HEK293 (cell line): ENCODE data around the gene EPHA4.

ENCODE experiments used
- CTCF ChIA-PET: fragments of 350-600 bp; formaldehyde crosslinking; extraction: SDS; loops from one replicate; lab custom pipeline; 2021; ENCODE audit warnings: antibody characterized with exemption; lab: Yijun Ruan, JAX
- POLR2A ChIA-PET: fragments of 300-600 bp; formaldehyde crosslinking; extraction: SDS; loops from one replicate; lab custom pipeline; 2020; ENCODE audit warnings: antibody characterized with exemption, inconsistent platforms; lab: Yijun Ruan, JAX
- H3K27ac ChIP-seq: fragments of 200-500 bp; sonication (Bioruptor generic); 2 replicates; pipeline ENCODE4 v1.5.1; 2014; ENCODE audit warnings: low read depth, low read length, control low read depth, inconsistent platforms; ENCODE audit errors: extremely low read depth
- H3K36me3 ChIP-seq, 2 experiments: fragments of 200-500 bp in 1 of 2; sonication (Bioruptor generic) in 1 of 2; 1 replicate in 1 of 2; 2 replicates in 1 of 2; pipeline ENCODE4 v1.5.1; 2014 to 2017; ENCODE audit warnings: inconsistent platforms in 2 of 2, low read length in 2 of 2; ENCODE audit not compliant: control insufficient read depth in 2 of 2, insufficient read depth in 1 of 2
- H3K4me1 ChIP-seq: fragments of 200-500 bp; sonication (Bioruptor generic); 2 replicates; pipeline ENCODE4 v1.5.1; 2014; ENCODE audit warnings: mild to moderate bottlenecking, low read length, inconsistent platforms; ENCODE audit not compliant: control insufficient read depth, insufficient read depth
- H3K4me3 ChIP-seq: 2 replicates; pipeline ENCODE4 v1.5.1; 2011; ENCODE audit warnings: low read depth, mild to moderate bottlenecking, control low read depth, low read length, moderate library complexity
- H3K9me3 ChIP-seq: fragments of 200-500 bp; sonication (Bioruptor generic); 2 replicates; pipeline ENCODE4 v1.5.1; 2014; ENCODE audit warnings: low read depth, low read length, inconsistent platforms; ENCODE audit not compliant: control insufficient read depth, insufficient read depth
- MEIS1 ChIP-seq: sonication (generic); formaldehyde crosslinking; IDR thresholded peaks from 2 replicates; pipeline ENCODE4 v1.8.1; 2022; ENCODE audit warnings: missing genetic modification reagents, mild to moderate bottlenecking, borderline replicate concordance
- SCRT1 ChIP-seq: fragments of 450-650 bp; formaldehyde crosslinking; IDR thresholded peaks from 2 replicates; pipeline ENCODE4 v1.5.1; 2016; ENCODE audit warnings: missing biosample characterization, missing genetic modification characterization, borderline replicate concordance
- SCRT2 ChIP-seq: fragments of 450-650 bp; formaldehyde crosslinking; IDR thresholded peaks from 2 replicates; pipeline ENCODE4 v1.5.1; 2016; ENCODE audit warnings: missing biosample characterization, missing genetic modification characterization
- ZBTB1 ChIP-seq: fragments of 450-650 bp; formaldehyde crosslinking; IDR thresholded peaks from 2 replicates; pipeline ENCODE4 v1.5.1; 2016; ENCODE audit warnings: missing biosample characterization, missing genetic modification characterization
- ZNF175 ChIP-seq: fragments of 450-650 bp; formaldehyde crosslinking; IDR thresholded peaks from 2 replicates; pipeline ENCODE4 v1.5.1; 2016; ENCODE audit warnings: missing biosample characterization, missing genetic modification characterization
- ZNF248 ChIP-seq: fragments of 450-650 bp; formaldehyde crosslinking; IDR thresholded peaks from 2 replicates; pipeline ENCODE4 v1.5.1; 2017; ENCODE audit warnings: missing biosample characterization, missing genetic modification characterization
- ZNF26 ChIP-seq: fragments of 450-650 bp; formaldehyde crosslinking; IDR thresholded peaks from 2 replicates; pipeline ENCODE4 v1.5.1; 2016; ENCODE audit warnings: missing biosample characterization, missing genetic modification characterization
- ZNF266 ChIP-seq: fragments of 450-650 bp; formaldehyde crosslinking; IDR thresholded peaks from 2 replicates; pipeline ENCODE4 v1.5.1; 2016; ENCODE audit warnings: missing biosample characterization, missing genetic modification characterization, low read depth
- ZNF473 ChIP-seq: fragments of 450-650 bp; formaldehyde crosslinking; IDR thresholded peaks from 2 replicates; pipeline ENCODE4 v1.5.1; 2017; ENCODE audit warnings: missing biosample characterization, missing genetic modification characterization
- ZNF585B ChIP-seq: fragments of 450-650 bp; formaldehyde crosslinking; IDR thresholded peaks from 2 replicates; pipeline ENCODE4 v1.5.1; 2016; ENCODE audit warnings: missing biosample characterization, missing genetic modification characterization
- ZNF664 ChIP-seq: fragments of 450-650 bp; formaldehyde crosslinking; IDR thresholded peaks from 2 replicates; pipeline ENCODE4 v1.5.1; 2016; ENCODE audit warnings: missing biosample characterization, missing genetic modification characterization
- ZNF670 ChIP-seq: fragments of 450-650 bp; formaldehyde crosslinking; IDR thresholded peaks from 2 replicates; pipeline ENCODE4 v1.5.1; 2016; ENCODE audit warnings: missing biosample characterization, missing genetic modification characterization, low read depth
- ZSCAN30 ChIP-seq: fragments of 450-650 bp; IDR thresholded peaks from 2 replicates; pipeline ENCODE4 v1.5.1; 2018; ENCODE audit warnings: missing biosample characterization, mild to moderate bottlenecking, missing genetic modification characterization, moderate library complexity
- TF ChIP-seq, protein P1 (sequence below): fragments of 450-650 bp; formaldehyde crosslinking; IDR thresholded peaks from 2 replicates; pipeline ENCODE4 v1.5.1; 2016; ENCODE audit warnings: missing biosample characterization, missing genetic modification characterization, borderline replicate concordance

Gene EPHA4

GRCh38 chr2:221506469-221506868 is 65.6 kb downstream of the EPHA4 start:
- Histone ChIP-seq H3K4me3 (no peak overlapping the region), H3K27ac (no peak overlapping the region), H3K36me3 (no peaks in the 10 kb centered on the region), H3K9me3 (no peaks in the 10 kb centered on the region), H3K4me1 (peaks cover 8% of the 10 kb centered on the region)
- ChIA-PET CTCF (interaction anchor here (0.9 kb wide), 1 partner anchor 1673 kb away, joined by 7 read pairs; no protein-coding TSS in a partner anchor), POLR2A (no interaction called here)
- no peak for TF ChIP-seq ZNF670
- peak; percentile 93 for TF ChIP-seq SCRT2 (tag by site-specific recombination)
- no peak for TF ChIP-seq ZNF664 (tag by site-specific recombination)
- TF ChIP-seq SCRT1 = peak; percentile 88
- no peak for TF ChIP-seq ZNF248 (tag by site-specific recombination)
- no peak for TF ChIP-seq ZNF473
- TF ChIP-seq ZBTB1 (tag by site-specific recombination) = no peak

GRCh38 chr2:221505605-221506004 is 66.5 kb downstream of the EPHA4 start:
- no peaks in the 10 kb centered on the region for H3K9me3 ChIP-seq
- CTCF ChIA-PET = no interaction called here
- TF ChIP-seq ZBTB1 (tag by site-specific recombination) (no peak), ZNF248 (tag by site-specific recombination) (no peak), MEIS1 (CRISPR knock-in tag) (no peak), ZSCAN30 (tag by site-specific recombination) (no peak), ZNF266 (tag by site-specific recombination) (no peak)
- no peak overlapping the region for H3K4me3 ChIP-seq
- POLR2A ChIA-PET = no interaction called here
- H3K36me3 ChIP-seq = peaks cover 0 to 4% of the 10 kb centered on the region in 2 experiments; a peak in 1 of 3 replicates
- peaks cover 8% of the 10 kb centered on the region for H3K4me1 ChIP-seq
- H3K27ac ChIP-seq = no peak overlapping the region

DNA sequence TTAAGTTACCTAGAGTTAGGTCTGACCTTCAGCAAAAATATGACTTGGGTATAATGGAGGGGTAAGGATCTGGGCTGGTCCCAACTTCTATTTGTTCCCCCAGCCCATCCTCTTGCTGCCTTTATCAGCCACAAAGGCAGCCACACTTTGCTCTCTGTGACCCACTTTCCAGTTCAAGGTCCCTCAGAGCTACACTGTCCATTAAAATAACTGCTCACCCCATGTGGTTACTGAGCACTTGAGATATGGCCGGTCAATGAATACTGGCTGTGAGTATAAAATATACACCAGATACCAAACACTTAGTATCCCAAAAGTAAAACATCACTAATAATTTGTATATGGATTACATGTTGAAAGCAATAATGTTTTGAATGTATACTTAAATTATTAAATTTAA is 67.2 kb downstream of the EPHA4 start:
- CTCF ChIA-PET = no interaction called here
- H3K4me3 ChIP-seq = no peak overlapping the region
- POLR2A ChIA-PET = no interaction called here
- H3K4me1 ChIP-seq = peaks cover 8% of the 10 kb centered on the region
- no peaks in the 10 kb centered on the region for H3K9me3 ChIP-seq
- no peak overlapping the region for H3K27ac ChIP-seq
- TF ChIP-seq, protein P1, sequence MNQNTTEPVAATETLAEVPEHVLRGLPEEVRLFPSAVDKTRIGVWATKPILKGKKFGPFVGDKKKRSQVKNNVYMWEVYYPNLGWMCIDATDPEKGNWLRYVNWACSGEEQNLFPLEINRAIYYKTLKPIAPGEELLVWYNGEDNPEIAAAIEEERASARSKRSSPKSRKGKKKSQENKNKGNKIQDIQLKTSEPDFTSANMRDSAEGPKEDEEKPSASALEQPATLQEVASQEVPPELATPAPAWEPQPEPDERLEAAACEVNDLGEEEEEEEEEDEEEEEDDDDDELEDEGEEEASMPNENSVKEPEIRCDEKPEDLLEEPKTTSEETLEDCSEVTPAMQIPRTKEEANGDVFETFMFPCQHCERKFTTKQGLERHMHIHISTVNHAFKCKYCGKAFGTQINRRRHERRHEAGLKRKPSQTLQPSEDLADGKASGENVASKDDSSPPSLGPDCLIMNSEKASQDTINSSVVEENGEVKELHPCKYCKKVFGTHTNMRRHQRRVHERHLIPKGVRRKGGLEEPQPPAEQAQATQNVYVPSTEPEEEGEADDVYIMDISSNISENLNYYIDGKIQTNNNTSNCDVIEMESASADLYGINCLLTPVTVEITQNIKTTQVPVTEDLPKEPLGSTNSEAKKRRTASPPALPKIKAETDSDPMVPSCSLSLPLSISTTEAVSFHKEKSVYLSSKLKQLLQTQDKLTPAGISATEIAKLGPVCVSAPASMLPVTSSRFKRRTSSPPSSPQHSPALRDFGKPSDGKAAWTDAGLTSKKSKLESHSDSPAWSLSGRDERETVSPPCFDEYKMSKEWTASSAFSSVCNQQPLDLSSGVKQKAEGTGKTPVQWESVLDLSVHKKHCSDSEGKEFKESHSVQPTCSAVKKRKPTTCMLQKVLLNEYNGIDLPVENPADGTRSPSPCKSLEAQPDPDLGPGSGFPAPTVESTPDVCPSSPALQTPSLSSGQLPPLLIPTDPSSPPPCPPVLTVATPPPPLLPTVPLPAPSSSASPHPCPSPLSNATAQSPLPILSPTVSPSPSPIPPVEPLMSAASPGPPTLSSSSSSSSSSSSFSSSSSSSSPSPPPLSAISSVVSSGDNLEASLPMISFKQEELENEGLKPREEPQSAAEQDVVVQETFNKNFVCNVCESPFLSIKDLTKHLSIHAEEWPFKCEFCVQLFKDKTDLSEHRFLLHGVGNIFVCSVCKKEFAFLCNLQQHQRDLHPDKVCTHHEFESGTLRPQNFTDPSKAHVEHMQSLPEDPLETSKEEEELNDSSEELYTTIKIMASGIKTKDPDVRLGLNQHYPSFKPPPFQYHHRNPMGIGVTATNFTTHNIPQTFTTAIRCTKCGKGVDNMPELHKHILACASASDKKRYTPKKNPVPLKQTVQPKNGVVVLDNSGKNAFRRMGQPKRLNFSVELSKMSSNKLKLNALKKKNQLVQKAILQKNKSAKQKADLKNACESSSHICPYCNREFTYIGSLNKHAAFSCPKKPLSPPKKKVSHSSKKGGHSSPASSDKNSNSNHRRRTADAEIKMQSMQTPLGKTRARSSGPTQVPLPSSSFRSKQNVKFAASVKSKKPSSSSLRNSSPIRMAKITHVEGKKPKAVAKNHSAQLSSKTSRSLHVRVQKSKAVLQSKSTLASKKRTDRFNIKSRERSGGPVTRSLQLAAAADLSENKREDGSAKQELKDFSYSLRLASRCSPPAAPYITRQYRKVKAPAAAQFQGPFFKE (tag by site-specific recombination) = no peak
- TF ChIP-seq ZNF175 (tag by site-specific recombination) (no peak), ZNF585B (tag by site-specific recombination) (no peak), ZNF26 (no peak)
- peaks cover 0 to 10% of the 10 kb centered on the region in 2 experiments; a peak in 1 of 3 replicates for H3K36me3 ChIP-seq
